Neural crest cell (in vitro differentiated cells): Measurements from ENCODE around the gene MAP3K6. TPM values are rescaled to one million over a fixed set of nuclear protein-coding genes. Genes with fewer than 3 reads are reported as not detected.
"Not testable (repeated sequence)": the region's sequence is repeated elsewhere in the genome, so short reads cannot be mapped to it uniquely, and the experiment has no call there.

Experiments
- DNase-seq: peaks from one replicate; pipeline ENCODE4 v3.0.0; 2021; ENCODE audit warnings: low read depth, mixed read lengths, low spot score
- H3K27ac Mint-ChIP-seq: one replicate; pipeline ENCODE4 v1.8.0; 2021; ENCODE audit warnings: mild to moderate bottlenecking, mixed read lengths; ENCODE audit not compliant: unreplicated experiment
- H3K27me3 Mint-ChIP-seq: 2 replicates; pipeline ENCODE4 v1.8.0; 2021; ENCODE audit warnings: low read depth, mild to moderate bottlenecking, mixed read lengths
- H3K36me3 Mint-ChIP-seq: 2 replicates; pipeline ENCODE4 v1.8.0; 2021; ENCODE audit warnings: low read depth, mild to moderate bottlenecking, mixed read lengths
- H3K4me1 Mint-ChIP-seq: 2 replicates; pipeline ENCODE4 v1.8.0; 2021; ENCODE audit warnings: mixed read lengths
- H3K4me3 Mint-ChIP-seq: one replicate; pipeline ENCODE4 v1.8.0; 2021; ENCODE audit warnings: mild to moderate bottlenecking, mixed read lengths
- H3K9me3 Mint-ChIP-seq: 2 replicates; pipeline ENCODE4 v1.8.0; 2021; ENCODE audit warnings: mixed read lengths
- total RNA-seq: library from RNA; stranded (reverse); gene quantifications from 2 replicates; pipeline ENCODE4 v1.2.1, GENCODE V29; 2021
- TF ChIP-seq, protein P1 (sequence below): fragments of 200-600 bp; sonication (generic); conservative IDR thresholded peaks from 2 replicates; pipeline ENCODE4 v1.5.0; 2021; ENCODE audit warnings: antibody characterized with exemption, mild to moderate bottlenecking

The MAP3K6 gene
- total RNA-seq, 1 donor from 2014 or later: 13.6 TPM

DNA sequence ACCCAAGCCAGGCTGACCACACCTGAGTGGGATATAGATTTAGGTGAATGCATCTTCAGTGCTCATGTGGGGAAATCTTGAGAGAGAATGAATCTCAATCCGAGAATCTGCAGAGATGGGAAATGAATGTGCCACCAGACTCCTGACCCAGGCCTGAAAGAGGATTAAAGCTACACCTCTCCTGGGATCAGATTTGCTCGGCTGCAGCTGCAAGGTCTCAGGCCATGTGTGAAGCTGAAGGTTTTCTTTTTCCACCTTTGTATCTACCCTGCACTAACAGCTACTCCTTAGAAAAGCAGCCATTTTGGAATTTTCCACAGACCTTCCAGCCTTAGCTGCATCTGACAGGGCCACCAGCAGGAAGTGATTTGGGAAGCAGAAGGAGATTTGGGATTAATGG is 43.9 kb upstream of the MAP3K6 start:
- H3K27ac Mint-ChIP-seq: no peak overlapping the region
- H3K9me3 Mint-ChIP-seq: no peaks in the 10 kb centered on the region
- TF ChIP-seq, protein P1, sequence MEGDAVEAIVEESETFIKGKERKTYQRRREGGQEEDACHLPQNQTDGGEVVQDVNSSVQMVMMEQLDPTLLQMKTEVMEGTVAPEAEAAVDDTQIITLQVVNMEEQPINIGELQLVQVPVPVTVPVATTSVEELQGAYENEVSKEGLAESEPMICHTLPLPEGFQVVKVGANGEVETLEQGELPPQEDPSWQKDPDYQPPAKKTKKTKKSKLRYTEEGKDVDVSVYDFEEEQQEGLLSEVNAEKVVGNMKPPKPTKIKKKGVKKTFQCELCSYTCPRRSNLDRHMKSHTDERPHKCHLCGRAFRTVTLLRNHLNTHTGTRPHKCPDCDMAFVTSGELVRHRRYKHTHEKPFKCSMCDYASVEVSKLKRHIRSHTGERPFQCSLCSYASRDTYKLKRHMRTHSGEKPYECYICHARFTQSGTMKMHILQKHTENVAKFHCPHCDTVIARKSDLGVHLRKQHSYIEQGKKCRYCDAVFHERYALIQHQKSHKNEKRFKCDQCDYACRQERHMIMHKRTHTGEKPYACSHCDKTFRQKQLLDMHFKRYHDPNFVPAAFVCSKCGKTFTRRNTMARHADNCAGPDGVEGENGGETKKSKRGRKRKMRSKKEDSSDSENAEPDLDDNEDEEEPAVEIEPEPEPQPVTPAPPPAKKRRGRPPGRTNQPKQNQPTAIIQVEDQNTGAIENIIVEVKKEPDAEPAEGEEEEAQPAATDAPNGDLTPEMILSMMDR: no peak
- no peak overlapping the region for H3K4me3 Mint-ChIP-seq
- no peak for DNase-seq
- H3K36me3 Mint-ChIP-seq: peaks cover 32% of the 10 kb centered on the region
- no peaks in the 10 kb centered on the region for H3K27me3 Mint-ChIP-seq
- peaks cover 22% of the 10 kb centered on the region for H3K4me1 Mint-ChIP-seq

DNA sequence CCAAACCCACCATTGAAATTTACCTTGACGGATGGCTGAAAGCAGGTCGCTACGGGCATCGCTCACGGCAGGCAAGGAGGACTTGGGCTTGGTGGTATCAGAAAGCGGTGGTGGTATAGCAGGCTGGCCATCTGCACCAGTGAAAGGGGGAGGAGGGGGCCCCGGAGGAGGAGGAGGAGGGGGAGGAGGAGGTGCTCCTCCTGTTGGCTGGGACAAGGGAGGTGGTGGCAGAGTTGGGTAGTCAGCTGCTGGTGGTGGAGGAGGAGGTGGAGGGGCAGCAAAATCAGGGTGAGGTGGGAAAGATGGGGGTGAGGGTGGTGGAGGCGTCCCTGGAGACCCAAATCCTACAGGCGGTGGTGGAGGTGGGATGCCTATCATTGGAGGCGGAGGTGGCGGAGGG is 42.9 kb upstream of the MAP3K6 start:
- no peak for DNase-seq
- H3K36me3 Mint-ChIP-seq: peaks cover 26% of the 10 kb centered on the region
- H3K27me3 Mint-ChIP-seq: no peaks in the 10 kb centered on the region
- H3K27ac Mint-ChIP-seq: no peak overlapping the region
- no peak overlapping the region for H3K4me3 Mint-ChIP-seq
- TF ChIP-seq, protein P1: no peak
- peaks cover 23% of the 10 kb centered on the region for H3K4me1 Mint-ChIP-seq
- H3K9me3 Mint-ChIP-seq: no peaks in the 10 kb centered on the region

DNA sequence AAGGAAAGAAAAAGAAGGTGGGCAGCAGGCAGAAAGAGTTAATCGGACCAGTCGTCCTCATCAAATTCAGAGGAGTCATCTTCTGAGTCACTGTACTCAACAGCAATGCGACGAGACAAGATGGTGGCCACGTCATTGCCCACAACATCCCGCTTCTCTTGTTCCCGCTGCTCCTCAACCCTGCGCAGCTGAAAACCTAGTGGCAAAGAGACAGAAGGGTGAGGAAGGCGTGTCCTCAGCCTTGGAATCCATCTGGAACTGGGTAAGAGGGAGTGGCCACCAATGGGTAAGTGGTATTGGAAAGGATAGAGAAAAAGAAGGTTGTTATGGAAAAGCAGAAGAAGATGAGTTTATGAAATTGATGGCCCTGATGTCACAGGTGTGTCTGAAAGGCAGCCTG is 41.4 kb upstream of the MAP3K6 start:
- DNase-seq: no peak
- H3K27ac Mint-ChIP-seq: peak overlapping the region; percentile 50
- peaks cover 20% of the 10 kb centered on the region for H3K36me3 Mint-ChIP-seq

DNA sequence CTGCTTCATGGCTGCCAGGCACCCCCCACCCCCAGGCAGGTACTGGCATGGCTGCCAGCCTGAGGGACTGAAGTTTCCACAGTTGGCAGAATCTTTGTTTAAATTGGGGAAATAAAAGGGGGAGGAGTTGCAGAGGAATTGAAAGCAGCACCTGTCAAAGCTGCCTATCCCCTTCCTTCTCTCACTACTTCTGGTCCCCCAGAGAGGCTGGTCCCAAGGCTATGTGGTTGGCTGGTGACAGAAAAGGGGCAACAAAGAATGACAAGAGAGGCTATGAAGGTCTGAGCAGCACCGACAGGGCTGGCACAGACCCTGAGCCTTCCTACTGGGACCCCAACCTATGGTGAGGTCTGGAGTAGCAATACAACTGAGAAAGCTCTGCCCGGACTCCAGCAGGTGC is 40.0 kb upstream of the MAP3K6 start:
- Mint-ChIP-seq H3K4me1 (peaks cover 43% of the 10 kb centered on the region), H3K36me3 (peaks cover 14% of the 10 kb centered on the region)
- not testable (repeated sequence) for H3K9me3 Mint-ChIP-seq, DNase-seq, H3K4me3 Mint-ChIP-seq, H3K27ac Mint-ChIP-seq, H3K27me3 Mint-ChIP-seq

More for the DNA sequence above, 41.4 kb upstream of the MAP3K6 start:
- TF ChIP-seq, protein P1: no peak
- Mint-ChIP-seq H3K4me3 (no peak overlapping the region), H3K27me3 (no peaks in the 10 kb centered on the region), H3K9me3 (no peaks in the 10 kb centered on the region), H3K4me1 (peaks cover 38% of the 10 kb centered on the region)

DNA sequence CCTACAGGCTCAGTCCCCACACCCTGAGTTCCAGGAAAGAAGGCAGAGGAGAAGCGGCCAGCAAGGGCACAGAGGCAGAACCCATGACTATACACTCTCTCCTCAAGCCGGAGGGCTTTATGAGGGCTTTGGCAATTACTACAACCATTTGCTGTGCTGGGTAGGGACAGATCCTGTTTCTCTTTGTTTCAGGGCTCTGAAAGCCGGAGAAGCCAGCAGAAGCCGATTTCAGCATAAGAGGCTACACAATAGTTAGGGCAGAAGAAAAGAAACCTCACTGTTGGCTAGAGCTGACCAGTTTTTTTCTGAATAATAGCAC is 39.6 kb upstream of the MAP3K6 start:
- H3K36me3 Mint-ChIP-seq: peaks cover 14% of the 10 kb centered on the region
- no peak for DNase-seq
- H3K27ac Mint-ChIP-seq: peak overlapping the region; percentile 89
- no peaks in the 10 kb centered on the region for H3K9me3 Mint-ChIP-seq
- H3K4me1 Mint-ChIP-seq: peaks cover 47% of the 10 kb centered on the region
- no peaks in the 10 kb centered on the region for H3K27me3 Mint-ChIP-seq
- TF ChIP-seq, protein P1: no peak
- no peak overlapping the region for H3K4me3 Mint-ChIP-seq

DNA sequence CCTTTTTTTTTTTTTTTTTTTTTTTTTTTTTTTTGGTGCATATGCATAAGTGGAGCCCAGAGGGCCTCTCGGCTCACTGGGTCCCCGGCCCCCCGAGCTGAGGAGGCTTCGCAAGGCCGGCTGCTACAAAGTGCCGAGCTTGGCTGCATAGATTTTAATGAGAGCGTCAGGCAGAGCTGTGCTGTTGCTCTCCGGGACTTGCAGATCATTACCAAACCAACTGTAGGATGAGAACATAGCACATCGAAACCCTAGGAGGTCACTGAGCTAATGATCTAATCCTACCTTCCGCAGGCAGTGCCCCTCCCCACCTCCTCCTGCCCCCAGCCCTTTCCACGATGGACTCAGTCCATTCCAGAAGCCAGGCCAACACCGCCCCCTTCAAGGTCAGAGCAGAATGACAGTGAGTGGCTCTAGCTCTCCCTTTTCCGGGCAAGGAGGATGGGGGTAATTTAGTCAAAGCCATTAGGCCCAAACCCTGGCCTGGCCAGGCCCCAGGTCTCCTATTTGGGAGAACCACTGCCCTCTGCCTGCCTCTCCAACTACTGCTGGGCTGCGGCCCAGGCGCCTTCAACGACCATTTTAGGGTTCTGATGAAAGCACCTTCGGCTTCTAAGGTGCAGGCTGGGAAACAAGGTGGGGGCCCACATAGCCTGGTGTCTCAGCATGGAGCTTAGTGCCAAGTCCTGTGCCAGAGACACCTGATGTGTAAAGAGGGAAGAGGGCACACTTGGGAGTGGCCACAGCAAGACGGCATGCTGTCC is 39.0 kb upstream of the MAP3K6 start:
- H3K4me3 Mint-ChIP-seq, H3K9me3 Mint-ChIP-seq, DNase-seq, H3K27me3 Mint-ChIP-seq: not testable (repeated sequence)
- H3K27ac Mint-ChIP-seq: peak overlapping the region; percentile 89
- peaks cover 50% of the 10 kb centered on the region for H3K4me1 Mint-ChIP-seq
- H3K36me3 Mint-ChIP-seq: peaks cover 12% of the 10 kb centered on the region
